SK-N-SH treated with all-trans-retinoic acid at 6 μM for 48 hours (cell line): Measurements from ENCODE around the gene QSOX1.

Experiments
- ESRRG ChIP-seq: fragments of 250-450 bp; sonication (Bioruptor Pico); IDR thresholded peaks from 2 replicates; pipeline ENCODE4 v1.6.1; 2021; ENCODE audit warnings: mild to moderate bottlenecking
- GLIS3 ChIP-seq: fragments of 250-450 bp; sonication (Bioruptor Pico); IDR thresholded peaks from 2 replicates; pipeline ENCODE4 v1.5.0; 2020; ENCODE audit warnings: mild to moderate bottlenecking, moderate library complexity
- ISL1 ChIP-seq: fragments of 250-450 bp; sonication (Bioruptor Pico); IDR thresholded peaks from 2 replicates; pipeline ENCODE4 v2.1.2; 2022; ENCODE audit warnings: mild to moderate bottlenecking, moderate library complexity
- OSR1 ChIP-seq: fragments of 250-450 bp; sonication (Bioruptor Pico); IDR thresholded peaks from 2 replicates; pipeline ENCODE4 v1.8.0; 2022; ENCODE audit warnings: moderate library complexity, mild to moderate bottlenecking, inconsistent platforms
- SNAI2 ChIP-seq: fragments of 250-450 bp; sonication (Bioruptor Pico); IDR thresholded peaks from 2 replicates; pipeline ENCODE4 v1.5.0; 2020; ENCODE audit warnings: mild to moderate bottlenecking, moderate library complexity
- TF ChIP-seq, protein P1 (sequence below): fragments of 250-450 bp; sonication (Bioruptor Pico); IDR thresholded peaks from 2 replicates; pipeline ENCODE4 v1.5.0; 2020; ENCODE audit warnings: mild to moderate bottlenecking, moderate library complexity
- TF ChIP-seq, protein P2 (sequence below): fragments of 250-450 bp; sonication (Bioruptor Pico); IDR thresholded peaks from 2 replicates; pipeline ENCODE4 v1.8.0; 2020; ENCODE audit warnings: mild to moderate bottlenecking, moderate library complexity, borderline replicate concordance

GRCh38 chr1:180158149-180159147 is 3.8 kb downstream of the QSOX1 start:
- no peak for TF ChIP-seq OSR1 (CRISPR knock-in tag)
- TF ChIP-seq GLIS3 = no peak
- TF ChIP-seq, protein P1, sequence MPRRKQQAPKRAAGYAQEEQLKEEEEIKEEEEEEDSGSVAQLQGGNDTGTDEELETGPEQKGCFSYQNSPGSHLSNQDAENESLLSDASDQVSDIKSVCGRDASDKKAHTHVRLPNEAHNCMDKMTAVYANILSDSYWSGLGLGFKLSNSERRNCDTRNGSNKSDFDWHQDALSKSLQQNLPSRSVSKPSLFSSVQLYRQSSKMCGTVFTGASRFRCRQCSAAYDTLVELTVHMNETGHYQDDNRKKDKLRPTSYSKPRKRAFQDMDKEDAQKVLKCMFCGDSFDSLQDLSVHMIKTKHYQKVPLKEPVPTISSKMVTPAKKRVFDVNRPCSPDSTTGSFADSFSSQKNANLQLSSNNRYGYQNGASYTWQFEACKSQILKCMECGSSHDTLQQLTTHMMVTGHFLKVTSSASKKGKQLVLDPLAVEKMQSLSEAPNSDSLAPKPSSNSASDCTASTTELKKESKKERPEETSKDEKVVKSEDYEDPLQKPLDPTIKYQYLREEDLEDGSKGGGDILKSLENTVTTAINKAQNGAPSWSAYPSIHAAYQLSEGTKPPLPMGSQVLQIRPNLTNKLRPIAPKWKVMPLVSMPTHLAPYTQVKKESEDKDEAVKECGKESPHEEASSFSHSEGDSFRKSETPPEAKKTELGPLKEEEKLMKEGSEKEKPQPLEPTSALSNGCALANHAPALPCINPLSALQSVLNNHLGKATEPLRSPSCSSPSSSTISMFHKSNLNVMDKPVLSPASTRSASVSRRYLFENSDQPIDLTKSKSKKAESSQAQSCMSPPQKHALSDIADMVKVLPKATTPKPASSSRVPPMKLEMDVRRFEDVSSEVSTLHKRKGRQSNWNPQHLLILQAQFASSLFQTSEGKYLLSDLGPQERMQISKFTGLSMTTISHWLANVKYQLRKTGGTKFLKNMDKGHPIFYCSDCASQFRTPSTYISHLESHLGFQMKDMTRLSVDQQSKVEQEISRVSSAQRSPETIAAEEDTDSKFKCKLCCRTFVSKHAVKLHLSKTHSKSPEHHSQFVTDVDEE = no peak
- TF ChIP-seq, protein P2, sequence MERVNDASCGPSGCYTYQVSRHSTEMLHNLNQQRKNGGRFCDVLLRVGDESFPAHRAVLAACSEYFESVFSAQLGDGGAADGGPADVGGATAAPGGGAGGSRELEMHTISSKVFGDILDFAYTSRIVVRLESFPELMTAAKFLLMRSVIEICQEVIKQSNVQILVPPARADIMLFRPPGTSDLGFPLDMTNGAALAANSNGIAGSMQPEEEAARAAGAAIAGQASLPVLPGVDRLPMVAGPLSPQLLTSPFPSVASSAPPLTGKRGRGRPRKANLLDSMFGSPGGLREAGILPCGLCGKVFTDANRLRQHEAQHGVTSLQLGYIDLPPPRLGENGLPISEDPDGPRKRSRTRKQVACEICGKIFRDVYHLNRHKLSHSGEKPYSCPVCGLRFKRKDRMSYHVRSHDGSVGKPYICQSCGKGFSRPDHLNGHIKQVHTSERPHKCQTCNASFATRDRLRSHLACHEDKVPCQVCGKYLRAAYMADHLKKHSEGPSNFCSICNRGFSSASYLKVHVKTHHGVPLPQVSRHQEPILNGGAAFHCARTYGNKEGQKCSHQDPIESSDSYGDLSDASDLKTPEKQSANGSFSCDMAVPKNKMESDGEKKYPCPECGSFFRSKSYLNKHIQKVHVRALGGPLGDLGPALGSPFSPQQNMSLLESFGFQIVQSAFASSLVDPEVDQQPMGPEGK (CRISPR knock-in tag) = no peak
- no peak for TF ChIP-seq SNAI2 (CRISPR knock-in tag)
- no peak for TF ChIP-seq ISL1 (CRISPR knock-in tag)
- no peak for TF ChIP-seq ESRRG
